ENCODE data around the gene PSIP1.
"Not testable (repeated sequence)": the region's sequence is repeated elsewhere in the genome, so short reads cannot be mapped to it uniquely, and the experiment has no call there.

PSIP1 gene

DNA sequence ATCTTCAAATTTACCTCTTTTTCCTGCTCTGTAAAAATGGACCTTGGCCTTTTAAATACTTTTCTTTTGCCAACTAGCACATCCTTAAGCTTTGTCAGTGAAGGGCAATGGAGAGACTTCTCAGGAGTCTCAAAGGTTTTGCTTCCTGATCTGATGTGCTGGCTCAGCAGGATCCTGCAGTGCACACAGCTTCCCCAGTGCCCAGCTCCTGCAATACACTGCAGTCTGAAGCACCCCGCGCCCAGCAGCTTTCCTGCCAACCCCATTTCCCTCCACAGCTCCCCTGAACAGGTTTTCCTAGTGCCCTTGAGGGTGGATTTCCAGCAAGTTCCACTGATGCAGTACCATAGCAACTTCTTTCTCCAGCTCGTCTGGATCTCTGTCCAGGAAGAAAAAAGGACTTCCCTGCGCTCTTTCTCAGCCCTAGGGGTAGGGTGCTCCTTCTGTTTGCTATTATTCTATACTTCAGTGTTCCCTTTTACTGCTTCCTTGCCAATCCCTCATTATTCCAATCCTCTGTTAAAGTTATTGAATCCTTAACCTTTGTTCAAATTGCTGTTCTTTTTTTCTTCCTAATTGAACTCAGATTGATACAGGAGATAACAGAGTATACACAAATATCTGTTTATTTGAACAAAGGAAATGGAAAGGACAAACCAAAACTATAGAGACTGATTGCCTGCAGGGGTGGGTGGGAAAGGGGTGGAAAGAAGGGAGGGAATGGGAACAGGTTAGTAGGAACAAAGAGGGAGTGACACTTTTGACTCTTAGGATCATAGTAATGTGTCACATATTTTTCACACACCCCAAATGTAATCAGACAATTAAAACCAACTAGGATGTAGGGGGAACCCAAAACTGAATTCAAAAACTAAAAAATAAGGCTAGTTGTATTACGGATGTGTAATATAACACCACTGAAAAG lies 79.6 kb downstream of the PSIP1 start:
- DNase-seq, result no peak

DNA sequence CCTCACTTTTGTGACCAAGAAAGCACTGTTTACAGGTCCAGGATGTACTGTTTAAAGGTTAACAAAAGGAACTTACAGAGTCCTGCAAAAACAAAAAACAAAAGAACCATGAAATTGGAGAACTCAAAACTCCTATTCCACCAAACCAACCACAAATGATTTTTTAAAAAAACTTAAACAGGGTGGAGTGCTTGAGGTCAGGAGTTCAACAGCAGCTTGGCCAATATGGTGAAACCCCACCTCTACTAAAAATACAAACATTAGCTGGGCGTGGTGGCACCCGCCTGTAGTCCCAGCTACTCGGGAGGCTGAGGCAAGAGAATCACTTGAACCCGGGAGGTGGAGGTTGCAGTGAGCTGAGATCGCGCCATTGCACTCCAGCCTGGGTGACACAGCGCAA lies 83.1 kb downstream of the PSIP1 start:
- DNase-seq, result not testable (repeated sequence)

DNA sequence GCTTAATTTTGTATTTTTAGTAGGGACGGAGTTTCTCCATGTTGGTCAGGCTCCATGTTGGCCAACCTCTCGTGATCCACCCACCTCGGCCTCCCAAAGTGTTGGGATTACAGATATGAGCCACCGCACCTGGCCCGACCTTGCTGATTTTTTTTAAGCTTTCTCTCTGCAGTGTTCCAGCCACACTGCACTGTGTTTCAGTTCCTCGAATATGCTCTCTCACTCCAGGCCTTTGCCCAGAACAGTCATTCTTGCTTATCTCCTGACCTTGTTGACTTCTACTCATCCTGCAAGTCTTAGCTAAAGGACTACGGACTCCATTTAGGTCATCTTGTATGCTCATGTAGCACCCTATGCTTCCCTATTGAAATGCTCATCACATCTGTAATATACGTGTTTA lies 84.8 kb downstream of the PSIP1 start:
- DNase-seq, result no peak

DNA sequence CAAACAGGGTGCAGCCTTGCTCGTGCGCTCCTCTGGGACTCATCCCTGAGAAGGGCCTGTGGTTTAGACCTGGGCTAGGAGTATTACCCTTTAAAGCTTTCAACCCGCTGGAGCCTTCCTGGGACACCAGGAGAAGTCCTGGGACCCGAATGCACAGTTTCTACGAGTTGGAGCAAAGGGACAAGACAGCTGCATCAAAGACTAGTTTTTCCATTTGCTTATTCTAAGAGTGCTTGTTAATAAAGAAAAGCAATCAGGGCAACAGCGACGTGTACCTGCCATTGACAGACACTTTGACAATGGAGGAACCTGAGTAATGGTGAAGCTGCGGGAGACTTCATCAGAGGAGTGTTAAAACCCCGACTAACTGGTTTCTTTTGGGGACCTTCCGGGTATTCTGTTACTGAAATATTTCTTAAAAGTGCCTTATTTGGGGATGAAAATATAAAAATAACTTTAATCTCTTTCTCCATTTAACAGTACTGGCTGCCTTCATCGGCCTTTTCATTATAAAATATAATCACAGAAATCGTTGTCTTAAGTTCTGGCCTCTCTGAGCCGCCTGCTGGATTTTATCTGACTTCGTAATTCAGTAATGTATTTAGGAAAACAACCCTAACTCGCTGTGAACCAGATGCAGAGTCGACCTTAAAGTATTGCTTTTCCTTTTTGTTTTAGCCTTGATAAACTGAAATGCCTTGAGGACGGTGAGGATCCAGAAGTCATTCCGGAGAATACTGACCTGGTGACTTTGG lies 87.4 kb downstream of the PSIP1 start:
- peak in 1 of 2 donors; percentile 7 for DNase-seq

- peak; percentile 92 to 94 for DNase-seq
These were observed 88.2 kb downstream of the PSIP1 start, which contains the start of gene SNAPC3 for GRCh38 chr9:15422372-15423230. SNAPC3 (plus strand) TSS chr9:15422876; CDS start chr9:15422880, 4 bp downstream.

DNA sequence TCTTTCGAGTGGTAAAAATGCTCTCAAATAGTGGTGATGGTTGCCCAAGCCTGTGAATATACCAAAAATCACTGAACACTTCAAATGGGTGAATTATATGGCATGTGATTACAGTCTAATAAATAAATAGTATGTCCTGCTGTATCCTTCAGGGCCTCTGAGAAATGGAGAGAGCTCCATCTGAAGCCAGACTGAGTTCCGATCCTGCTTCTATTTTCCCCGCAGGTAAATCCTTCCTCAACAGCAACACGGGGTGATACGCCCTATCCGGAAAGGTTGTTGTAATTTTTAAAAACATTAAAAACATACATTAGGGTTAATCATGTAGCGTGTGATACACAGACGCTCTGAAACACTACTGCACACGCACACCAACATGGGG lies 88.8 kb downstream of the PSIP1 start:
- no peak for DNase-seq

- DNase-seq, result no peak
These were observed 89.2 kb downstream of the PSIP1 start for GRCh38 chr9:15421532-15421931.

DNA sequence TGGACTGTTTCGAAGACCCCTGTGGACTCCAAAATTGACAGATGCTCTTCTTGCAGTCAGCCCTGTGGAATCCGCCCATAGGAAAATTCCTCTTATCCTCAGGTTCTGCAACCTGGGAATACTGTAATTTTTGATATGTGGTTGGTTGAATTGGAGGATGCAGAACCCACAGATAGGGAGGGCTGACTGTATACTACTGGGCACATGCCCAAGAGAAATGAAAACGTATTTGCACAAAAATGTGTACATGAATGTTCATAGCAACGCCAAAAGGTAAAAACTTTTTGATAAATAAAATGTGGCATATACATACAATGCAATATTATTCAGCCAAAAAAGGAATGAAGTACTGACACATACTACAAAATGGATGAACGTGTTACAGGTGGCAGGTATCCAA lies 90.0 kb downstream of the PSIP1 start:
- DNase-seq, result no peak

GRCh38 chr9:15417626-15418025 lies 93.1 kb downstream of the PSIP1 start:
- no peak for DNase-seq

DNA sequence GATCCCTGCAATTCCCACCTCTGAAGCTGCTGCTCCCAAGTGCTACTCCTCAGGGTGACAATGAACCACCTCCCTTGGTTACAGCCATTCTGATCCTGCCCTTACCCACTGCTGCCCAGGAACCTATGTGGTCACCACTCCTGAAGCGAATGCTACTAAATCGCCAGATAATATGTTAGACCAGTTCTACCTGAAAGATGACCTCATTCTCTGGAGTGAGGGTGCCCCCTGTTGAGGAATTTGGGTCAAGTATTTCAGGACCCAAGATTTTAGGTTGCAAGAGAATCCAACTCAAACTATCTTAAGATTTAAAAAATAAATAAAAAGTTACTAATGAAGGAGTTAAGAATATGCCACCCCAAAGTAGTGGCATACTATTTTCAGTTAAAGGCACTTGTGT lies 93.9 kb downstream of the PSIP1 start:
- DNase-seq, result peak; percentile 20 to 56

All from stimulated activated CD4-positive, alpha-beta T cell treated with anti-CD3 and anti-CD28 coated beads, Interleukin-2, amount 100 ng/mL, for 24 hours (primary cell).